B cell (primary cell): ENCODE data around the gene ADCY10. TPM values are rescaled to one million over a fixed set of nuclear protein-coding genes. Genes with fewer than 3 reads are reported as not detected.

Source experiments
- ATAC-seq: fragments of 200-7000 bp; cut with Tn5 transposase; one replicate; pipeline ENCODE4 v1.10.0; 2021; ENCODE audit warnings: low read depth, mild to moderate bottlenecking, moderate number of reproducible peaks, moderate library complexity
- CTCF ChIA-PET: fragments of 350-600 bp; sonication (Branson Sonifier 250); formaldehyde crosslinking; loops from one replicate; lab custom pipeline; 2021; ENCODE audit warnings: antibody characterized with exemption, inconsistent platforms; lab: Charles Lee
- POLR2A ChIA-PET: fragments of 350-600 bp; sonication (Branson Sonifier 250); formaldehyde crosslinking; loops from one replicate; lab custom pipeline; 2021; ENCODE audit warnings: antibody characterized with exemption; lab: Charles Lee
- DNase-seq: peaks from one replicate; pipeline ENCODE4 v3.0.0; 2013
- H2AFZ ChIP-seq: 2 replicates; pipeline ENCODE4 v1.6.1; 2012; ENCODE audit warnings: mild to moderate bottlenecking, low read depth, low read length; ENCODE audit not compliant: insufficient read depth, poor library complexity, severe bottlenecking
- H3K27ac ChIP-seq, 2 donors: 1 replicate in 1 of 2; 2 replicates in 1 of 2; pipeline ENCODE4 v1.5.1; 2012 to 2013; ENCODE audit warnings: low read length in 2 of 2, mild to moderate bottlenecking in 2 of 2, moderate library complexity in 1 of 2
- H3K27me3 ChIP-seq, 4 experiments: fragments of 200-600 bp in 1 of 4; sonication (generic) in 1 of 4; replicated peaks in 1 of 4; 1 replicate in 2 of 4; 2 replicates in 2 of 4; pipeline versions ENCODE4 v1.6.1 to v1.7.0; 2013 to 2016; ENCODE audit warnings: low read length in 3 of 4, mild to moderate bottlenecking in 2 of 4, mixed read lengths in 1 of 4, moderate library complexity in 1 of 4; ENCODE audit not compliant: insufficient read depth in 4 of 4, control insufficient read depth in 3 of 4; ENCODE audit errors: control extremely low read depth in 1 of 4
- H3K36me3 ChIP-seq, 2 experiments: replicated peaks in 1 of 2; 1 replicate in 1 of 2; 2 replicates in 1 of 2; pipeline versions ENCODE4 v1.6.1 to v1.7.1; 2013; ENCODE audit warnings: low read length in 1 of 2; ENCODE audit not compliant: insufficient read depth in 2 of 2, control insufficient read depth in 1 of 2; ENCODE audit errors: control extremely low read depth in 1 of 2, extremely low read depth in 1 of 2
- H3K4me1 ChIP-seq, 2 donors: fragments of 200-600 bp in 1 of 2; sonication (generic) in 1 of 2; 1 replicate in 1 of 2; 2 replicates in 1 of 2; pipeline versions ENCODE4 v1.5.1 to v1.6.1; 2013 to 2017; ENCODE audit warnings: low read length in 2 of 2; ENCODE audit not compliant: control insufficient read depth in 2 of 2, insufficient read depth in 2 of 2
- H3K4me2 ChIP-seq: replicated peaks from 2 replicates; pipeline ENCODE3; 2012; ENCODE audit warnings: mild to moderate bottlenecking, low read depth, low read length; ENCODE audit not compliant: poor library complexity, severe bottlenecking
- H3K4me3 ChIP-seq, 5 experiments: fragments of 200-600 bp in 1 of 5; sonication (generic) in 1 of 5; 1 replicate in 3 of 5; 2 replicates in 2 of 5; pipeline versions ENCODE4 v1.5.1 to v1.7.0; 2011 to 2016; ENCODE audit warnings: low read length in 4 of 5, mild to moderate bottlenecking in 4 of 5, low read depth in 2 of 5, control low read depth in 1 of 5, moderate library complexity in 1 of 5; ENCODE audit not compliant: insufficient read depth in 1 of 5; ENCODE audit errors: control extremely low read depth in 1 of 5, extremely low read depth in 1 of 5
- H3K79me2 ChIP-seq: fragments of 200-600 bp; sonication (generic); one replicate; pipeline ENCODE4 v1.6.0; 2016; ENCODE audit warnings: low read length; ENCODE audit not compliant: control insufficient read depth, insufficient read depth
- H3K9ac ChIP-seq: fragments of 200-600 bp; sonication (generic); 2 replicates; pipeline ENCODE4 v1.6.1; 2017; ENCODE audit warnings: mild to moderate bottlenecking, low read length, moderate library complexity
- H3K9me3 ChIP-seq, 3 donors: one replicate each; pipeline versions ENCODE4 v1.6.1 to v1.7.1; 2013; ENCODE audit warnings: low read length in 2 of 3; ENCODE audit not compliant: control insufficient read depth in 2 of 3, insufficient read depth in 1 of 3; ENCODE audit errors: control extremely low read depth in 1 of 3
- H4K20me1 ChIP-seq: 2 replicates; pipeline ENCODE4 v1.6.0; 2012; ENCODE audit warnings: mild to moderate bottlenecking, low read length; ENCODE audit not compliant: insufficient read depth, control insufficient read depth, poor library complexity, severe bottlenecking
- H3K27ac Mint-ChIP-seq: one replicate; pipeline ENCODE4 v1.8.0; 2021; ENCODE audit warnings: mixed read lengths
- H3K27me3 Mint-ChIP-seq: one replicate; pipeline ENCODE4 v1.8.0; 2021; ENCODE audit warnings: mixed read lengths
- H3K4me1 Mint-ChIP-seq: one replicate; pipeline ENCODE4 v1.8.0; 2021; ENCODE audit warnings: mixed read lengths
- H3K4me3 Mint-ChIP-seq: one replicate; pipeline ENCODE4 v1.8.0; 2021; ENCODE audit warnings: mixed read lengths
- H3K9me3 Mint-ChIP-seq: one replicate; pipeline ENCODE4 v1.8.0; 2022; ENCODE audit warnings: mixed read lengths; ENCODE audit not compliant: insufficient read depth
- CTCF ChIP-seq: fragments of 200-600 bp; IDR thresholded peaks from one replicate; pipeline ENCODE4 v1.8.0; 2022; ENCODE audit warnings: antibody characterized with exemption, mild to moderate bottlenecking
- EZH2 ChIP-seq: IDR thresholded peaks from 2 replicates; pipeline ENCODE4 v1.6.1; 2012; ENCODE audit warnings: borderline replicate concordance, low read depth, mild to moderate bottlenecking, moderate library complexity, low read length; ENCODE audit not compliant: insufficient read depth, poor library complexity, severe bottlenecking
- WGBS: methylation state at CpG from one replicate; pipeline ENCODE4 v1.1.5; 2013; ENCODE audit warnings: missing lambda C conversion rate; ENCODE audit not compliant: insufficient coverage; 5-methylcytosine and 5-hydroxymethylcytosine counted together
- intact Hi-C: fragments of 100-400 bp; cut with micrococcal nuclease; formaldehyde crosslinking; loops from one replicate; pipeline ENCODE4 v1.10.0; 2022
- polyA plus RNA-seq: library from polyadenylated mRNA; depleted of rRNA; stranded (reverse); fragments of >200 nt; gene quantifications from 2 replicates; pipeline ENCODE4 v1.2.3, GENCODE V29; 2012
- total RNA-seq, 2 donors: library from RNA; stranded (reverse); fragments of 120-200 nt in 1 of 2; gene quantifications; 1 replicate in 1 of 2; 2 replicates in 1 of 2; pipeline versions ENCODE4 v1.2.3 to v1.2.4, GENCODE V29; 2013 to 2022

The ADCY10 gene
- total and polyA plus RNA-seq, 2 donors (not counting 1 experiment from before 2014, with no cell fraction given): 0.15 TPM; not detected in 1

- no peak overlapping the region for H3K4me2 ChIP-seq
- DNase-seq (no peak), ATAC-seq (no peak)
- H3K4me1 Mint-ChIP-seq: no peaks in the 10 kb centered on the region
- H3K4me3 Mint-ChIP-seq: no peak overlapping the region
- H3K9ac ChIP-seq: no peak overlapping the region
- H3K27me3 ChIP-seq: no peaks in the 10 kb centered on the region
- no peaks in the 10 kb centered on the region for H3K27me3 Mint-ChIP-seq
- no peak overlapping the region for H3K4me3 ChIP-seq
- no peaks in the 10 kb centered on the region for H4K20me1 ChIP-seq
- no peak for TF ChIP-seq CTCF
- TF ChIP-seq EZH2: no peak
- POLR2A ChIA-PET: no interaction called here
- H2AFZ ChIP-seq: no peak overlapping the region
- intact Hi-C loops: no loop called here
- WGBS: no CpG with 5 or more reads among the region's 1 CpG
- H3K4me1 ChIP-seq: no peaks in the 10 kb centered on the region
- H3K36me3 ChIP-seq: no peaks in the 10 kb centered on the region
- H3K27ac ChIP-seq: no peak overlapping the region
- H3K79me2 ChIP-seq: no peaks in the 10 kb centered on the region
- peaks cover 0 to 2% (median 0%) of the 10 kb centered on the region in 3 donors for H3K9me3 ChIP-seq
- no peak overlapping the region for H3K27ac Mint-ChIP-seq
- CTCF ChIA-PET: no interaction called here
- no peaks in the 10 kb centered on the region for H3K9me3 Mint-ChIP-seq
Observed at GRCh38 chr1:167879508-167879907, 34.4 kb downstream of the ADCY10 start.

DNA sequence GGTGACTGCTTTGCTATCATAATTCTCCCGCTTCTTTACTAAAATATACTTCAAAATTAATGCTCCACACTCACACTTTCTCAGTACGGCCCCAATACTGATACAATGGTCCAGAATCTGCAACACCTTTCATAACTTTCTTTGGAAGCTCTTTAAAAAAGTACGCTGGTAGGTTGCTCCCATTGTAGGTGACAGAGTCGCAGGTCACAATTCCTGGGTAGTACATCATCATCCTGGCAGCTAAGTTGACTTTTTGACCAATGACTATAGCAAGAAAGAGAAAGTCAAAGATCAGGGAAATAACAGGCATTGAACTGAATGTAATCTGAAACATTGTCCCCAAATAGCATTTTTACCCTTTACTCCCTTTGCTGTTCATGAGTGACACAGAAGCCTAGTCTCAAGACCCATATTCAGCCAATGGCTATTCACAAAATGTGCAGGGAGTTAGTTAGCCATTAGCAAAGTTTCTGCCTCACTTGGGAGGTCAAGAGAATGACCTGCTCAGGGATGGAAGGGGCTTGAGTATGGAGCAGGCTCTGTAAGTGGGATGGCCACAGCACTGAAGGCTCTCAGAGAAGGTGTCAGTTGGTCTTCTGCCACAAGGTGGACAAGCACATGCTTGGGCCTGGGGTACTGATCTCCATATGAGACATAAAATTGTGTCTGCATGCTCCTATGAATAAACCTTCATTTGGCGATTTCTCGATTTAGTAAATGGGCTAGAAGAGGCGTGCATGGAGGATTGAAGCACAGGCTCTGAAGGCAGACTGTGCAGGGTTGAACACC, 35.4 kb downstream of the ADCY10 start:
- H3K79me2 ChIP-seq: no peaks in the 10 kb centered on the region
- TF ChIP-seq EZH2 (no peak), CTCF (no peak)
- DNase-seq (no peak), ATAC-seq (no peak)
- WGBS: 96% methylated on average over 5 of the region's 7 CpGs
- H3K27me3 ChIP-seq: no peaks in the 10 kb centered on the region
- H3K27ac Mint-ChIP-seq: no peak overlapping the region
- H3K27me3 Mint-ChIP-seq: no peaks in the 10 kb centered on the region
- H3K36me3 ChIP-seq: no peaks in the 10 kb centered on the region
- H3K9ac ChIP-seq: no peak overlapping the region
- no peak overlapping the region for H3K4me3 Mint-ChIP-seq
- peaks cover 0 to 2% (median 0%) of the 10 kb centered on the region in 3 donors for H3K9me3 ChIP-seq
- H2AFZ ChIP-seq: no peak overlapping the region
- POLR2A ChIA-PET: no interaction called here
- H3K27ac ChIP-seq: no peak overlapping the region
- no peaks in the 10 kb centered on the region for H4K20me1 ChIP-seq
- no peaks in the 10 kb centered on the region for H3K9me3 Mint-ChIP-seq
- H3K4me2 ChIP-seq: no peak overlapping the region
- H3K4me3 ChIP-seq: no peak overlapping the region
- H3K4me1 Mint-ChIP-seq: no peaks in the 10 kb centered on the region
- intact Hi-C loops: no loop called here
- H3K4me1 ChIP-seq: no peaks in the 10 kb centered on the region
- CTCF ChIA-PET: no interaction called here
